HG03135 (cell line): Measurements from ENCODE around the gene AIMP1.
A peak's percentile ranks its signal among the peaks of the same experiment; 100 is the strongest.

Experiments
- ATAC-seq: cut with Tn5 transposase; IDR thresholded peaks from one replicate; pipeline ENCODE4 v1.9.1; 2021; ENCODE audit warnings: mild to moderate bottlenecking, moderate library complexity; ENCODE audit not compliant: unreplicated experiment

The AIMP1 gene

GRCh38 chr4:106315968-106316772, at the start of gene AIMP1, which contains the start of gene TBCK:
TSS of gene AIMP1 (plus strand) at chr4:106316550. CDS start at chr4:106325010, 8,460 bp downstream.
TSS of gene TBCK (minus strand) at chr4:106316209. CDS start at chr4:106308960, 7,249 bp downstream.
- peak; percentile 87 for ATAC-seq

GRCh38 chr4:106268786-106269185, 47.6 kb upstream of the AIMP1 start:
- no peak for ATAC-seq

DNA sequence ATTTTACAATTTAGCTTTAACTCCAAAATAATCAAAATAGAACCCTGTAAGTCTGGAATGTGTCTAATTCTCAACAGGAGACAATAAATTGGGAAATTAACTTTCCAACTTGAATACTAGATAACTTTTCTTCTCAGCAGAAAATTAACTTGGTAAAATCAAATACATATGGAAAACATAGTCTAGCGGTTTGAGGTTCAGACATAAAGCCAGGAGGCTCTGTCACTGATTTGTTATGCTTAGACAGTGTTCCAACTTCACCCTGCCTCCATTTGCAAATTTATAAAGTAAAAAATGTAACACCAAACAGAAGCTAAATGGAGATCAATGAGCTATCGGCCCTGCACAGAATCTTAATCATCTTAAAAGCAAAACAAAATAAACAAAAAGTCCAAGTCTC, 46.6 kb upstream of the AIMP1 start:
- no peak for ATAC-seq

GRCh38 chr4:106270736-106271135, 45.6 kb upstream of the AIMP1 start:
- ATAC-seq, result no peak

DNA sequence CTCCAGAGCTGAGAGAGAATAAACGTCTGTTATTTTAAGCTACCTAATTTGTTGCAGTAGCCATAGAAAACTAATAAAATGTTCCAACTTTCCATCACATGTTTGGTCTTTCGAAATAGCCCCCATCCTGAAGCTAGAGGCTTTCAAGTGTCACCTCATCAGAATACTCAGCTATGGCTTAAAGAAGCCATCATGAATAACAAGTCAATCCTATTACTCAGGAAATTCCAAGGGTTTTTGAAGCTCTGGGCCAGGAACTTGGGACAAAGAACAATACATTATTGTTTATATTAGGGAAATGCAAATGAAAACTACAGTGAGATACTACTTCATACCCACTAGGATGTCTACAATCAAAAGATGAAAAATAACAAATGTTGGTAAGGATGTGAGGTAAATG, 42.5 kb upstream of the AIMP1 start:
- no peak for ATAC-seq

- no peak for ATAC-seq
Measured at GRCh38 chr4:106277140-106277675, 39.1 kb upstream of the AIMP1 start.

- ATAC-seq, result no peak
Measured at GRCh38 chr4:106284227-106284626, 32.1 kb upstream of the AIMP1 start.

- no peak for ATAC-seq
Measured at GRCh38 chr4:106286611-106287010, 29.7 kb upstream of the AIMP1 start.

GRCh38 chr4:106287353-106287969, 28.9 kb upstream of the AIMP1 start:
- ATAC-seq, result no peak

GRCh38 chr4:106289737-106290136, 26.6 kb upstream of the AIMP1 start:
- ATAC-seq, result no peak

GRCh38 chr4:106291678-106292077, 24.7 kb upstream of the AIMP1 start:
- no peak for ATAC-seq

- ATAC-seq, result no peak
Measured at GRCh38 chr4:106294062-106294461, 22.3 kb upstream of the AIMP1 start.

GRCh38 chr4:106297245-106298035, 18.9 kb upstream of the AIMP1 start:
- ATAC-seq, result no peak

- ATAC-seq, result no peak
Measured at GRCh38 chr4:106299977-106300376, 16.4 kb upstream of the AIMP1 start.

DNA sequence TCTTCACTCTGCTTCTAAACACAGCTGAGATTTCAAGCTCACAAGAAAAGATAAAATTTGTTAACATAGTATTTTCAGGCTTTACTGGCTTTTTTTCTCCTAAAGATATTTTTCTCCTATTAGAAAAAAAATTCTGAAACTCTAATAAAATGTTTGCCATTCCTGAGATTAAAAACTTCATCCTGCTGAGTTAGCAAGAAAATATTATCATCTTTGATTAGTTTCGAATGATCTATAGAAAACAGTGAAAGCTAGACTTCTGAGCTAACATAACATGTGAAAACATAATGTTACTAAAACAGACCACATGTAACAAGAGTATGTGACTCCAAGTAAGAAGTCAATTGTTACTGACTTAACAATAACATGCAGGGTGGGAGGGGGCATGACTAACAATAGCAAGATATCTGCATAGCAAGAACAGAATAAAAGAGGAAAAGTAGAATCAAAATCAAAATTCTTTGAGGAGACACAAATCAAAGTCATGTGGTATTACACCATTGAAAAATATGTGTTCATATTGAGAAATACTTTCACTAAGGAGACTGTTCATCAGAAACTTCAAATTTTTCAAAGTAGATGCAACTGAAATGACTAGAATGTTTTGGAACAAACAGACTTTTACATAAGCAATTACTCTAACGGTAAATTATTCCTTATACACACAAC, 14.8 kb upstream of the AIMP1 start:
- no peak for ATAC-seq

DNA sequence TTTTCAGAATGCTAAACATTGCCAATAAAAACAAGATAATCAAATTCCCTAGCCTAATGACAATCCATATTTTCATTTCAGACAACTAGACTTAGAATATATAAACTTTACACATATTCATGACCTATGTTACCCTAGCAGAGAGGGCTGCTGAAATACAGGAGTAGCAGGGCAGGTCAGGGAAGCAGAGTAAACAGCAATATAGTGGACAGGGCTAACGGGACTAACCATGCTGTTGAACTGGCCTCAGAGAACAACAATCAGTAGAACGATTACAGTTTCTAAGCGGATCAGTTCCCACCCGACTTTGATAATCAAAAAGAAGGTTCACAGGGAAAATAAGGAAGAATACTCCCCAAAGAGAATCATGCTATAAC, 14.3 kb upstream of the AIMP1 start:
- no peak for ATAC-seq

- no peak for ATAC-seq
Measured at GRCh38 chr4:106303548-106304281, 12.6 kb upstream of the AIMP1 start.

DNA sequence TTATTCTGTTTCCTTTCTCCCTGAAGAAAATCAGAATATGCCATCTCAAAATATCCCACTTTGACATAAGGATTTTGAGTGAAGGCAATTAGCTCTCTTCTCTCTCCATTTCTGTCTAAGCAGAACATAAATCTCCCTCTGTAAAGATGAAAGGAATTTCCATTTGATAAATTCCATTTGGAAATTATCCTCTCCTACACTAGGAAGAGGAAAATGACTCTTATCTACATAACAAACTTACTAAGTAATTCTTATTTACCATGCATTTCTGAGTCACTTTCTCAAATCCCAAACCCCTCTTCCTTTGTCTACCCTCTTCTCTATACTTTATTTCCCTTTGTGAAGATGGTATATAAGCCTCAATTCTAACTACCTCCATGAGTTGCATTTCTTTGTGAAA, 11.7 kb upstream of the AIMP1 start:
- no peak for ATAC-seq

DNA sequence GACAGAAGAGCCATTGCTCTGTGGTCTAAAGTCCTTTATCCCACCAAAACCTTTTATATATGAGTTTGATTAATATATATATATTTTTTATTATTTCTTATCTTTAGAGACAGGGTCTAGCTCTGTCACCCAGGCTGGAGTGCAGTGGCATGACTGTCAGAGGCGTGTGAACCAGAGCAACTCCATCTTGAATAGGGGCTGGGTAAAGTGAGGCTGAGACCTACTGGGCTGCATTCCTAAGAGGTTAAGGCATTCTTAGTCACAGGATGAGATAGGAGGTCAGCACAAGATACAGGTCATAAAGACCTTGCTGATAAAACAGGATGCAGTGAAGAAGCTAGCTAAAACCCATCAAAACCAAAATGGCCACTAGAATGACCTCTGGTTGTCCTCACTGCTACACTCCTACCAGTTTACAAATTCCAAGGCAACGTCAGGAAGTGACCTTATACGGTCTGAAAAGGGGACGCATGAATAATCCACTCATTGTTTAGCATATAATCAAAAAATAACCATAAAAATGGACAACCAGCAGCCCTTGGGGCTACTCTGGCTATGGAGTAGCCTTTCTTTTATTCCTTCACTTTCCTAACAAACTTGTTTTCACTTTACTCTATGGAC, 10.8 kb upstream of the AIMP1 start:
- no peak for ATAC-seq

DNA sequence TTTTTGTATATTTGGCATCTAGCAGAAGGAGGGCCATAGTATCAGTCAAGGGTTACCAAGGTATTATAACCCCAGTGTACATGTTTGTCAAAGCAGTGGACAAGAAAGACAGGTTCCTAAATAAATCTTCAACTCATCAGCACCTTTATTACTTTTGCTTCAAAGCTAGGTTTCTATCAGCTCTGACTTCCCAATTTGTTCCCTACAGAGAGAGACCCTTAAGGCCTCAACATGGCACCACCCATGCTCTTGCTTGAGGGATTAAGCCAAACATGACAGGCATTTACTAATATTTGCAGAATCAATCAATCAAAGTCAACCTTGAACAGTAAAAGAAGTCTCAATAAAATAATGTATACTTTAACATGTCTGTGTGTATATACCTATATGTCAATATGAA, 9.8 kb upstream of the AIMP1 start:
- no peak for ATAC-seq
